ENCODE data around the gene C11orf65. TPM values are rescaled to one million over a fixed set of nuclear protein-coding genes. Genes with fewer than 3 reads are reported as not detected.

C11orf65 gene
- 1.6 and 1.9 TPM in 2 replicates for total RNA-seq

GRCh38 chr11:108467091-108467823 lies at the start of gene C11orf65:
TSS of gene C11orf65 (minus strand) at chr11:108467529. CDS start at chr11:108461559, 5,970 bp downstream.

GRCh38 chr11:108498046-108498815 lies 30.9 kb upstream of the C11orf65 start, which contains the start of gene POGLUT3:
TSS of gene POGLUT3 (minus strand) at chr11:108498384. CDS start at chr11:108498366, 18 bp downstream.

Other genes starting within 250 kb of the C11orf65 start
- gene NPAT, start 244.9 kb downstream of the C11orf65 start, total RNA-seq = 6.3 and 8.2 TPM in 2 replicates
- 139 and 163 TPM in 2 replicates for gene ATM, start 244.5 kb downstream of the C11orf65 start, total RNA-seq
- 21.0 and 25.1 TPM in 2 replicates for gene POGLUT3, start 30.9 kb upstream of the C11orf65 start, total RNA-seq
- gene EXPH5, start 126.2 kb upstream of the C11orf65 start, total RNA-seq = 1.5 and 2.4 TPM in 2 replicates
- gene DDX10, start 197.5 kb upstream of the C11orf65 start, total RNA-seq = 15.0 and 15.1 TPM in 2 replicates